MM.1S (cell line): ENCODE data around the gene MAPK8IP1.

Experiments used
- DNase-seq: peaks from one replicate; pipeline ENCODE4 v3.0.0-alpha.2; 2015
- H2AFZ ChIP-seq: fragments of 300-600 bp; sonication (generic); 2 replicates; pipeline ENCODE4 v1.6.0; 2016; ENCODE audit warnings: antibody characterized with exemption, low read length
- H3F3A ChIP-seq: fragments of 300-600 bp; sonication (generic); 2 replicates; pipeline ENCODE4 v1.6.1; 2016; ENCODE audit warnings: mild to moderate bottlenecking, antibody characterized with exemption, low read length, moderate library complexity, mixed read lengths; ENCODE audit not compliant: insufficient read depth
- H3K27ac ChIP-seq: fragments of 300-600 bp; sonication (generic); 2 replicates; pipeline ENCODE4 v1.5.1; 2016; ENCODE audit warnings: mild to moderate bottlenecking, low read length
- H3K27me3 ChIP-seq: fragments of 300-600 bp; sonication (generic); replicated peaks from 2 replicates; pipeline ENCODE4 v1.6.0; 2016; ENCODE audit warnings: low read length; ENCODE audit not compliant: insufficient read depth
- H3K36me3 ChIP-seq: fragments of 300-600 bp; sonication (generic); replicated peaks from 2 replicates; pipeline ENCODE4 v1.6.1; 2016; ENCODE audit warnings: mild to moderate bottlenecking, low read length, mixed read lengths; ENCODE audit not compliant: insufficient read depth
- H3K4me1 ChIP-seq: fragments of 300-600 bp; sonication (generic); 2 replicates; pipeline ENCODE4 v1.6.1; 2016; ENCODE audit warnings: low read length, mixed read lengths
- H3K4me2 ChIP-seq: fragments of 300-600 bp; sonication (generic); 2 replicates; pipeline ENCODE4 v1.6.0; 2016; ENCODE audit warnings: low read depth, low read length
- H3K4me3 ChIP-seq: fragments of 300-600 bp; sonication (generic); 2 replicates; pipeline ENCODE4 v1.5.1; 2016; ENCODE audit warnings: low read length, mixed read lengths
- H3K79me2 ChIP-seq: fragments of 300-600 bp; sonication (generic); 2 replicates; pipeline ENCODE4 v1.6.1; 2016; ENCODE audit warnings: mixed run types, low read length, mixed read lengths
- H3K9ac ChIP-seq: fragments of 300-600 bp; sonication (generic); 2 replicates; pipeline ENCODE4 v1.6.1; 2016; ENCODE audit warnings: low read length, mixed read lengths
- H3K9me2 ChIP-seq: fragments of 300-600 bp; sonication (generic); replicated peaks from 2 replicates; pipeline ENCODE4 v1.6.1; 2016; ENCODE audit warnings: mild to moderate bottlenecking, low read length, mixed read lengths; ENCODE audit not compliant: insufficient read depth
- H3K9me3 ChIP-seq: fragments of 300-600 bp; sonication (generic); replicated peaks from 2 replicates; pipeline ENCODE4 v1.6.1; 2016; ENCODE audit warnings: mild to moderate bottlenecking, low read length, mixed read lengths; ENCODE audit not compliant: insufficient read depth
- H4K20me1 ChIP-seq: fragments of 300-600 bp; sonication (generic); 2 replicates; pipeline ENCODE4 v1.6.1; 2016; ENCODE audit warnings: mild to moderate bottlenecking, low read length, moderate library complexity, mixed read lengths; ENCODE audit not compliant: insufficient read depth
- CTCF ChIP-seq: fragments of 300-600 bp; sonication (generic); IDR thresholded peaks from 2 replicates; pipeline ENCODE4 v1.5.1; 2016; ENCODE audit warnings: antibody characterized with exemption, low read length, mixed read lengths
- EZH2 ChIP-seq: fragments of 300-600 bp; sonication (generic); optimal IDR thresholded peaks from 2 replicates; pipeline ENCODE3; 2017; ENCODE audit warnings: low read depth, mild to moderate bottlenecking, antibody characterized with exemption, low read length, mixed read lengths
- EZH2phosphoT487 ChIP-seq: fragments of 300-600 bp; sonication (generic); IDR thresholded peaks from 2 replicates; pipeline ENCODE4 v1.6.1; 2018; ENCODE audit warnings: antibody characterized with exemption, low read length

MAPK8IP1 gene

GRCh38 chr11:45856044-45856468 lies 29.4 kb upstream of the MAPK8IP1 start:
- 0 out of 2 replicates have a peak, but pooled peaks cover 3% of the 10 kb centered on the region for H4K20me1 ChIP-seq
- H3K4me3 ChIP-seq: no peak overlapping the region
- TF ChIP-seq EZH2phosphoT487 (no peak), EZH2 (no peak), CTCF (no peak)
- H3K9me2 ChIP-seq: no peaks in the 10 kb centered on the region
- no peak overlapping the region for H3K4me2 ChIP-seq
- no peaks in the 10 kb centered on the region for H3K27me3 ChIP-seq
- peaks cover 22% of the 10 kb centered on the region for H3F3A ChIP-seq
- no peak overlapping the region for H3K9ac ChIP-seq
- H2AFZ ChIP-seq: no peak overlapping the region
- no peaks in the 10 kb centered on the region for H3K9me3 ChIP-seq
- peaks cover 37% of the 10 kb centered on the region for H3K79me2 ChIP-seq
- no peak overlapping the region for H3K27ac ChIP-seq
- H3K36me3 ChIP-seq: peaks cover 9% of the 10 kb centered on the region; the same call in 1 of the 2 replicates
- H3K4me1 ChIP-seq: peaks cover 26% of the 10 kb centered on the region
- DNase-seq: no peak

- H3K9me2 ChIP-seq: no peaks in the 10 kb centered on the region
- peaks cover 9% of the 10 kb centered on the region; the same call in 1 of the 2 replicates for H3K36me3 ChIP-seq
- H3K4me1 ChIP-seq: peaks cover 8% of the 10 kb centered on the region
- H3K79me2 ChIP-seq: peaks cover 32% of the 10 kb centered on the region
- H3K9ac ChIP-seq: no peak overlapping the region
- H3K4me3 ChIP-seq: no peak overlapping the region
- TF ChIP-seq EZH2phosphoT487: no peak
- no peak for TF ChIP-seq EZH2
- no peak for TF ChIP-seq CTCF
- H4K20me1 ChIP-seq: 0 out of 2 replicates have a peak, but pooled peaks cover 3% of the 10 kb centered on the region
- H3K9me3 ChIP-seq: no peaks in the 10 kb centered on the region
- DNase-seq: no peak
- no peak overlapping the region for H2AFZ ChIP-seq
- H3K4me2 ChIP-seq: no peak overlapping the region
- peaks cover 7% of the 10 kb centered on the region for H3F3A ChIP-seq
- no peak overlapping the region for H3K27ac ChIP-seq
- H3K27me3 ChIP-seq: no peaks in the 10 kb centered on the region
Measured at GRCh38 chr11:45857961-45858474, 27.4 kb upstream of the MAPK8IP1 start.

- no peak overlapping the region for H3K4me3 ChIP-seq
- H4K20me1 ChIP-seq: no peaks in the 10 kb centered on the region
- peaks cover 24% of the 10 kb centered on the region for H3K79me2 ChIP-seq
- no peak overlapping the region for H3K9ac ChIP-seq
- no peak overlapping the region for H3K27ac ChIP-seq
- no peaks in the 10 kb centered on the region for H3K9me3 ChIP-seq
- no peak overlapping the region for H3K4me2 ChIP-seq
- H3F3A ChIP-seq: no peaks in the 10 kb centered on the region
- DNase-seq: no peak
- H3K36me3 ChIP-seq: peaks cover 9% of the 10 kb centered on the region; the same call in 1 of the 2 replicates
- no peaks in the 10 kb centered on the region for H3K9me2 ChIP-seq
- no peaks in the 10 kb centered on the region for H3K27me3 ChIP-seq
- no peak overlapping the region for H2AFZ ChIP-seq
- H3K4me1 ChIP-seq: no peaks in the 10 kb centered on the region
- TF ChIP-seq EZH2 (no peak), CTCF (no peak), EZH2phosphoT487 (no peak)
Measured at GRCh38 chr11:45858751-45859398, 26.6 kb upstream of the MAPK8IP1 start.
